Measurements from ENCODE around the gene CCDC14. TPM values are rescaled to one million over a fixed set of nuclear protein-coding genes. Genes with fewer than 3 reads are reported as not detected.

CCDC14 gene
- total RNA-seq, 1 experiment from 2014 or later = 50.6 TPM

- H2AFZ ChIP-seq = peak overlapping the region; percentile 98
- no peaks in the 10 kb centered on the region for H3K9me2 ChIP-seq (ENCODE audit: insufficient read depth)
- H3K4me1 ChIP-seq (replicated peaks; ENCODE audit: insufficient read depth) = peaks cover 14% of the 10 kb centered on the region
- TF ChIP-seq CTCF (conservative IDR thresholded peaks at IDR 0.05) = no peak
- TF ChIP-seq EZH2 (IDR thresholded peaks at IDR 0.05; ENCODE audit: low read depth) = no peak
- H3K27ac ChIP-seq = no peak overlapping the region
- H3K36me3 ChIP-seq (ENCODE audit: low read depth) = no peaks in the 10 kb centered on the region
- BruUV-seq (replicated peaks) = no TSS peak
- DNase-seq = no peak
- POLR2A ChIA-PET (ENCODE audit: unreplicated experiment) = interaction anchor here (0.5 kb wide), 1 partner anchor 27 kb away, joined by 8 read pairs; no protein-coding TSS in a partner anchor
- peaks cover 11% of the 10 kb centered on the region; the same call in 1 of the 2 replicates for H3K27me3 ChIP-seq (ENCODE audit: insufficient read depth, low read depth)
- H3K9me3 ChIP-seq (ENCODE audit: insufficient read depth, low read depth) = no peaks in the 10 kb centered on the region
- intact Hi-C loops (cut with micrococcal nuclease; ENCODE audit: unreplicated experiment) = loop anchor here (5.0 kb wide), 1 partner anchor 229 kb away; no protein-coding TSS in a partner anchor
- H3K4me3 ChIP-seq = peak overlapping the region; percentile 73
- H4K20me1 ChIP-seq (ENCODE audit: insufficient read depth) = no peaks in the 10 kb centered on the region
- peak overlapping the region; percentile 86 for H3K4me2 ChIP-seq
- no peaks in the 10 kb centered on the region for H3F3A ChIP-seq (ENCODE audit: insufficient read depth, low read depth)
- H3K79me2 ChIP-seq (ENCODE audit: low read depth) = peaks cover 15% of the 10 kb centered on the region
- CTCF ChIA-PET = interaction anchor here (0.6 to 0.7 kb wide), 4 partner anchors 18 to 187 kb away, joined by 3 to 11 read pairs (median 4); no protein-coding TSS in a partner anchor
Observed at GRCh38 chr3:123961508-123961856, 453 bp upstream of the CCDC14 start.

GRCh38 chr3:123953735-123954134 is 7.3 kb downstream of the CCDC14 start:
- no peak overlapping the region for H3K4me2 ChIP-seq
- H3K9me2 ChIP-seq (ENCODE audit: insufficient read depth) = no peaks in the 10 kb centered on the region; the same call in 1 of the 2 replicates
- CTCF ChIA-PET = no interaction called here
- intact Hi-C loops (cut with micrococcal nuclease; ENCODE audit: unreplicated experiment) = no loop called here
- no peaks in the 10 kb centered on the region; the same call in 1 of the 2 replicates for H3K9me3 ChIP-seq (ENCODE audit: insufficient read depth, low read depth)
- 0 out of 2 replicates have a peak, but pooled peaks cover under 1% of the 10 kb centered on the region for H3K79me2 ChIP-seq (ENCODE audit: low read depth)
- H3F3A ChIP-seq (ENCODE audit: insufficient read depth, low read depth) = no peaks in the 10 kb centered on the region
- no peak overlapping the region for H3K4me3 ChIP-seq
- TF ChIP-seq CTCF (conservative IDR thresholded peaks at IDR 0.05) (no peak), EZH2 (IDR thresholded peaks at IDR 0.05; ENCODE audit: low read depth) (no peak)
- no peaks in the 10 kb centered on the region for H4K20me1 ChIP-seq (ENCODE audit: insufficient read depth)
- H3K36me3 ChIP-seq (ENCODE audit: low read depth) = no peaks in the 10 kb centered on the region
- BruUV-seq (replicated peaks) = no TSS peak
- POLR2A ChIA-PET (ENCODE audit: unreplicated experiment) = interaction anchor here (0.6 kb wide), 1 partner anchor 175 kb away, joined by 13 read pairs; no protein-coding TSS in a partner anchor
- no peak overlapping the region for H2AFZ ChIP-seq
- no peaks in the 10 kb centered on the region for H3K27me3 ChIP-seq (ENCODE audit: insufficient read depth, low read depth)
- no peak for DNase-seq
- H3K27ac ChIP-seq = no peak overlapping the region
- H3K4me1 ChIP-seq (replicated peaks; ENCODE audit: insufficient read depth) = no peaks in the 10 kb centered on the region

- CTCF ChIA-PET = no interaction called here
- no peak for DNase-seq
Observed at GRCh38 chr3:123952844-123953520, 8.0 kb downstream of the CCDC14 start.

More at GRCh38 chr3:123952844-123953520, 8.0 kb downstream of the CCDC14 start:
- H3K9me2 ChIP-seq (ENCODE audit: insufficient read depth) = no peaks in the 10 kb centered on the region; the same call in 1 of the 2 replicates
- no peaks in the 10 kb centered on the region for H3K27me3 ChIP-seq (ENCODE audit: insufficient read depth, low read depth)
- H4K20me1 ChIP-seq (ENCODE audit: insufficient read depth) = no peaks in the 10 kb centered on the region
- no peak overlapping the region for H3K4me2 ChIP-seq
- intact Hi-C loops (cut with micrococcal nuclease; ENCODE audit: unreplicated experiment) = no loop called here
- no peaks in the 10 kb centered on the region for H3F3A ChIP-seq (ENCODE audit: insufficient read depth, low read depth)
- H3K4me1 ChIP-seq (replicated peaks; ENCODE audit: insufficient read depth) = no peaks in the 10 kb centered on the region
- H3K36me3 ChIP-seq (ENCODE audit: low read depth) = no peaks in the 10 kb centered on the region
- no peak overlapping the region for H3K4me3 ChIP-seq
- no peaks in the 10 kb centered on the region for H3K79me2 ChIP-seq (ENCODE audit: low read depth)
- POLR2A ChIA-PET (ENCODE audit: unreplicated experiment) = interaction anchor here (0.6 kb wide), 1 partner anchor 174 kb away, joined by 13 read pairs; no protein-coding TSS in a partner anchor
- BruUV-seq (replicated peaks) = no TSS peak
- TF ChIP-seq EZH2 (IDR thresholded peaks at IDR 0.05; ENCODE audit: low read depth) = no peak
- no peak for TF ChIP-seq CTCF (conservative IDR thresholded peaks at IDR 0.05)
- no peaks in the 10 kb centered on the region; the same call in 1 of the 2 replicates for H3K9me3 ChIP-seq (ENCODE audit: insufficient read depth, low read depth)
- H2AFZ ChIP-seq = no peak overlapping the region
- H3K27ac ChIP-seq = no peak overlapping the region

Data from PC-9 (cell line).